ENCODE data around the gene CST3. TPM values are rescaled to one million over a fixed set of nuclear protein-coding genes. Genes with fewer than 3 reads are reported as not detected.
"Not testable (repeated sequence)": the region's sequence is repeated elsewhere in the genome, so short reads cannot be mapped to it uniquely, and the experiment has no call there.

Gene CST3
- total and polyA plus RNA-seq, 2 experiments from 2014 or later: 478 to 784 TPM

DNA sequence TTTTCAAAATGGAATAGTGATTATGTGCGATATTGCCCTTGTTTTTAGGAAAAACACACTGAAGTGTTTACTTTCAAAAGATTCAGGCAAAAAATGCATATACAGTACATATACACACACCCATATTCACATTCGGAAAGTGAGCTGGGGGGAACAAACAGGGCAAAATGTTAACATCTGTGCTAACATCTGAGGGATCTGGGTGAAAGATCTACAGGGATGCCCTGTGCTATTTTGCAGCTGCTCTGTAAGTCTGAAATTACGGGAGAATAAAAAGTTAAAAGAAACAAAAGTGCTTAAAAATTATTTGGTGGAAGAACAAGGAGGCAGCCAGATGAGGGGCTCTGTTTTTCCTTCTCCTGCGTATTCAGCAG is 860 bp downstream of the CST3 start:
- peak overlapping the region; percentile 85 for H3K4me3 ChIP-seq
- DNase-seq: no peak
- H3K27ac ChIP-seq: peak overlapping the region; percentile 83
- in situ Hi-C loops (cut with MboI): no loop called here
- no peaks in the 10 kb centered on the region for H3K36me3 ChIP-seq (ENCODE audit: low read depth)
- H3K4me2 ChIP-seq (ENCODE audit: unreplicated experiment): peak overlapping the region; percentile 94
- peaks cover 23% of the 10 kb centered on the region for H3K79me2 ChIP-seq (ENCODE audit: insufficient read depth)
- peaks cover 19% of the 10 kb centered on the region for H3K4me1 ChIP-seq (ENCODE audit: insufficient read depth)
- 1 to 3% methylated on average over 4 of the region's 4 CpGs for WGBS, 2 experiments (ENCODE audit: low coverage in 1 of 2, low lambda C conversion rate in 2 of 2, missing lambda C conversion rate in 2 of 2)
- H2AFZ ChIP-seq: peak overlapping the region; percentile 82; the same call in 1 of the 2 replicates
- no peaks in the 10 kb centered on the region for H3K9me2 ChIP-seq (ENCODE audit: insufficient read depth)
- peak overlapping the region; percentile 95 for H3K9ac ChIP-seq
- TF ChIP-seq EZH2 (IDR thresholded peaks at IDR 0.05; ENCODE audit: insufficient read depth, poor library complexity, severe bottlenecking): no peak
- no peak for TF ChIP-seq EZH2phosphoT487 (IDR thresholded peaks at IDR 0.05; ENCODE audit: insufficient read depth, low read depth)
- no peaks in the 10 kb centered on the region for H3K27me3 ChIP-seq (replicated peaks; ENCODE audit: insufficient read depth)
- H4K20me1 ChIP-seq (ENCODE audit: insufficient read depth): no peaks in the 10 kb centered on the region
- H3K9me3 ChIP-seq (ENCODE audit: low read depth): no peaks in the 10 kb centered on the region
- peaks cover 8% of the 10 kb centered on the region for H3F3A ChIP-seq (ENCODE audit: insufficient read depth)

DNA sequence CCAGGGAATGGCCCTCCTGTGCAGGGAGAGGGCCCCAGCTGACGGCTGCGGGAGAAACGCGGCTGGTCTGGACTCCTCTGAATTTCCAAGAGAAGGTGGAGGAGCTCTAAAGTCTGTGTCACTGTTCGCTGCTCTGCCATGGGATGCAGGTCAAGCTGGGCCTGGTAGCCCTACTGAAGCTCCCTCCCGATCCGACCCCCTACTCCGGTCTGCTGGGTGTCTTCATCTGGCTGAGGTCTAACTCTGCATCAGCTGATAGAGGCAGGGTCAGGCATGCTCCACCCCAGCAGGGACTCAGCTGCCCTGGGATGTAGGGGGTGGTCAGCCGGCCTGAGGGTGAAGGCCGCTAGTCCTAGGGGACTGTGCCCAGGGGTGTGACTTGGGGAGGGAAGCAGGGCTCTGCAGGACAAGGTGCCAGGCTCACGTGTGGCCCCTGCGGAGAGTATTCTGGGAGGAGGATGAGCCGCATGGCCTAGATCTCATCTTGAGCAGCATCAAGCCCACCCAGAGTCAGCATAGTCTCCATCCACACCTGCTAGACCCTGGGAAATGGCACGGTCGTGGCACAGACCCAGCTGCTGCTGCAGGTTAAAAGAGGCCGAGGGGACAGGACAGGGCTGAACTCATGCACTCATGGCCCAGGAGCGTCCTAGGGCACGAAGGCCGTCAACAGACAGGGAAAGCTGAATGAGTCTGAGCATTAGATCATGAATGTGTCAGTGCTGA is 1.4 kb downstream of the CST3 start:
- Histone ChIP-seq H3K27ac (peak overlapping the region; percentile 83; the same call in 1 of the 2 replicates), H3K9ac (peak overlapping the region; percentile 95), H3K4me3 (peak overlapping the region; percentile 85), H3K9me2 (ENCODE audit: insufficient read depth) (no peaks in the 10 kb centered on the region), H3K4me1 (ENCODE audit: insufficient read depth) (peaks cover 17% of the 10 kb centered on the region), H3K4me2 (ENCODE audit: unreplicated experiment) (peak overlapping the region; percentile 94), H4K20me1 (ENCODE audit: insufficient read depth) (no peaks in the 10 kb centered on the region), H3F3A (ENCODE audit: insufficient read depth) (peaks cover 3% of the 10 kb centered on the region; the same call in 1 of the 2 replicates), H3K79me2 (ENCODE audit: insufficient read depth) (peaks cover 23% of the 10 kb centered on the region), H3K9me3 (ENCODE audit: low read depth) (no peaks in the 10 kb centered on the region), H3K27me3 (replicated peaks; ENCODE audit: insufficient read depth) (no peaks in the 10 kb centered on the region), H3K36me3 (ENCODE audit: low read depth) (no peaks in the 10 kb centered on the region), H2AFZ (no peak overlapping the region)
- peak; percentile 46 for DNase-seq
- 54 to 57% methylated on average over 18 to 19 of the region's 19 CpGs for WGBS, 2 experiments (ENCODE audit: low coverage in 1 of 2, low lambda C conversion rate in 2 of 2, missing lambda C conversion rate in 2 of 2)
- in situ Hi-C loops (cut with MboI): no loop called here
- TF ChIP-seq EZH2phosphoT487 (IDR thresholded peaks at IDR 0.05; ENCODE audit: insufficient read depth, low read depth) (no peak), EZH2 (IDR thresholded peaks at IDR 0.05; ENCODE audit: insufficient read depth, poor library complexity, severe bottlenecking) (no peak)

DNA sequence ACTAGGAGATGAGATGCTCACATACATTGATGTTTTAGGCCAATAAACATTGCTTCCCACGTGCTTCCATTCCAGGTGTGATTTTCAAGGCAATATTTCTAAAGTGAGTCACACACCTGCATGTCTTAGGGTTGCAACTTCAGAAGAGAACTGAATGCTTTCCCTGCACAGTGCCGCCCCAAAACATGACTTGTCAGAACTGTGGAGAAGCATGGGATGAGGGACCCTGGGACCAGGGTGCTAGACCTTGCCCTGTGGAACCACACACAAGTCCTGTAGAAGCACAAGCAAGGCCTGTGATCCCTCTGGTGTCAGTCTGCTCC is 2.0 kb downstream of the CST3 start:
- H2AFZ ChIP-seq; H4K20me1 ChIP-seq (ENCODE audit: insufficient read depth); DNase-seq; H3K9me2 ChIP-seq (ENCODE audit: insufficient read depth); H3K36me3 ChIP-seq (ENCODE audit: low read depth); in situ Hi-C loops (cut with MboI); H3F3A ChIP-seq (ENCODE audit: insufficient read depth); H3K27ac ChIP-seq; H3K9me3 ChIP-seq (ENCODE audit: low read depth); H3K27me3 ChIP-seq (replicated peaks; ENCODE audit: insufficient read depth); H3K9ac ChIP-seq: not testable (repeated sequence)
- 88 to 93% methylated on average over 2 of the region's 2 CpGs for WGBS, 2 experiments (ENCODE audit: low coverage in 1 of 2, low lambda C conversion rate in 2 of 2, missing lambda C conversion rate in 2 of 2)
- Histone ChIP-seq H3K79me2 (ENCODE audit: insufficient read depth) (peaks cover 23% of the 10 kb centered on the region), H3K4me3 (peak overlapping the region; percentile 85), H3K4me1 (ENCODE audit: insufficient read depth) (peaks cover 17% of the 10 kb centered on the region), H3K4me2 (ENCODE audit: unreplicated experiment) (peak overlapping the region; percentile 94)

GRCh38 chr20:23634985-23635767 is 2.6 kb downstream of the CST3 start:
- no peak overlapping the region for H2AFZ ChIP-seq
- in situ Hi-C loops (cut with MboI): no loop called here
- H3K36me3 ChIP-seq (ENCODE audit: low read depth): no peaks in the 10 kb centered on the region
- no peak for TF ChIP-seq EZH2phosphoT487 (IDR thresholded peaks at IDR 0.05; ENCODE audit: insufficient read depth, low read depth)
- TF ChIP-seq EZH2 (IDR thresholded peaks at IDR 0.05; ENCODE audit: insufficient read depth, poor library complexity, severe bottlenecking): no peak
- H3K9ac ChIP-seq: no peak overlapping the region
- H3K4me3 ChIP-seq: no peak overlapping the region
- H3K27me3 ChIP-seq (replicated peaks; ENCODE audit: insufficient read depth): no peaks in the 10 kb centered on the region
- H3F3A ChIP-seq (ENCODE audit: insufficient read depth): no peaks in the 10 kb centered on the region
- peak; percentile 32 for DNase-seq
- H4K20me1 ChIP-seq (ENCODE audit: insufficient read depth): no peaks in the 10 kb centered on the region
- peaks cover 17% of the 10 kb centered on the region for H3K4me1 ChIP-seq (ENCODE audit: insufficient read depth)
- no peak overlapping the region for H3K27ac ChIP-seq
- no peaks in the 10 kb centered on the region for H3K9me3 ChIP-seq (ENCODE audit: low read depth)
- peaks cover 23% of the 10 kb centered on the region for H3K79me2 ChIP-seq (ENCODE audit: insufficient read depth)
- WGBS, 2 experiments (ENCODE audit: low coverage in 1 of 2, low lambda C conversion rate in 2 of 2, missing lambda C conversion rate in 2 of 2): 41 to 44% methylated on average over 12 of the region's 12 CpGs
- H3K9me2 ChIP-seq (ENCODE audit: insufficient read depth): no peaks in the 10 kb centered on the region
- no peak overlapping the region for H3K4me2 ChIP-seq (ENCODE audit: unreplicated experiment)

All from GM23248 (cell line).